Measurements from ENCODE around the gene ARRB2. TPM values are rescaled to one million over a fixed set of nuclear protein-coding genes. Genes with fewer than 3 reads are reported as not detected.

The ARRB2 gene
- total and polyA plus RNA-seq, 2 of the 8 experiments (the other 6 are each of a cell fraction or from before 2014, with no cell fraction given), result 72.4 to 101 TPM

- no peak for TF ChIP-seq CHD7 (IDR thresholded peaks at IDR 0.05; ENCODE audit: insufficient replicate concordance, low read length)
- no peak for TF ChIP-seq MAX (IDR thresholded peaks at IDR 0.05)
Measured at GRCh38 chr17:4703330-4703691, 7.1 kb upstream of the ARRB2 start (continued).

All from H1 (cell line).